IPS DF 4.7 (cell line): ENCODE measurements around the gene KCNMB3.

ENCODE experiments used
- DNase-seq: peaks from one replicate; pipeline ENCODE4 v3.0.0-alpha.2; 2013; ENCODE audit warnings: low spot score; ENCODE audit errors: extremely low read depth

The KCNMB3 gene

DNA sequence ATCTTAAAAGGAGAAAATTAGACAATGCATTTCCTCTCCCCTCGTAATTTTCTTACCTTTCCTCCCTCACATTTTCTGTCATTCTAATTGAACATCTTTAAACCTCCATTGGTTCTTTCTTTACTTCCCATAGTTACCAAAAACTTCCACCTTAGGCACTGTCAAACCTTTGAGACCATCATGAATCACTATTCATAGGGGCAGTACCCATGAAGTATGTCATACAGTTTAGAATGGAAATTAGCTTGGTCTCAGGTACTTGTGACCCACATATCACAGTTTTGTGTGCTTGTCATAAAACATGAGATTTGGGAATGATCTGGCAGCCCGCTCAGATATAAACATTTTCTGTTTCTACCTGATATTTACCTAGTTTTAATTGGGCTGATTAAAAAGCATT, 50.1 kb downstream of the KCNMB3 start:
- no peak for DNase-seq

DNA sequence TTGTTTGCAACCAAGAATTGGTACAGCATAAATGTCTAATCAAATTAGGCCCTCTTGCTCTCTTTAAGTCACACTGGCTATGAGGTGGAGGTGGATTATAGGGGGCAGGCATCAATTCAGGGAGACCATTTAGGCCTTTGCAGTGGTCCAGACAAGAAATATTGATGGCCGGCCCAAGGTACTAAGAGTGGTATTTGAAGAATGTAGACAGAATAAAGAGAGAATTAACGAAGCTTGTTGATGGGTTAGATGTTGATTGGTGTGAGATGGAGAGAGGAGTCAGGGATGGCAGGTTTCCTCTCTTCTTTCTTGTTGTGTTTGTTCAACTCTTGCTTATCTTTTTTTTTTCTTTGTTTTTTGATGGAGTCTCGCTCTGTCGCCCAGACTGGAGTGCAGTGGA, 54.2 kb downstream of the KCNMB3 start:
- no peak for DNase-seq

DNA sequence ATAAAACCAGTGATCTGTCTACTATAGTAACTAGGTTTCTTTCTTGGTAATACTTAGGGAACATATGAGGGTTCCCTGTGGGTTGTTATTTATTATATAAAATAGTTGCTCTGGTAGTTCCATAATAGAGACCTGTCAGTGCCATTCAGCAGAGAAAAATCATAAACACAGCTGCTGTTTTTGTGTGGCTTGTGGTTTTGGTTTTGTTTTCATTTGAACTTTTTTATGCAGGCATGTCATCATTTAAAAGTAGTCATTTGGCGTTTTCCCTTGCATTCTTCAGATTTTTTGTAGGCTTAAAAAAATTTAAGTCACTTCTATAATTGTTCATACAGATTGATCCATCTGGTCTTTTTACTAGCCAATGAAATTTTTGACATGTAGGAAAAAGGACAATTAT, 54.8 kb downstream of the KCNMB3 start:
- no peak for DNase-seq

DNA sequence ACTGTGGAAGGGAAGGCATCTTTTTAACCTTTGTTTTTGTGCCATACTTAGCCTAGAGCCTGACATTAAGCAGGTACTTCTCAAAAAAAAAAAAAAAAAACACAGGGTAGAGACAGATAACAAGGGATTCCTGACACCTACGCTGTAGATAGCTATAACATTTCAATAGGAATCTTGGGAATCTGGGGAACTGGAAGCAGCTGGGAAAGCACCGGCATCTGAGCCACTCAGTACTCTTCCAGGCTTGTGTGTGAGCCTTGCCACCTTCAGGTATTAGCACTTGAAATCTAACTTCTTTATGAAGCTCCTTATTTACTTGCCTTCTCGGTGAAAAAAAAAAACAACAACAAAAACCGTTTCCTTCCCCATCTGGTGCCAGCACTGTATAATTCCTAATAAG, 56.0 kb downstream of the KCNMB3 start:
- DNase-seq: no peak
